ENCODE data around the gene MFSD6. TPM values are rescaled to one million over a fixed set of nuclear protein-coding genes. Genes with fewer than 3 reads are reported as not detected.

The MFSD6 gene
- total and polyA plus RNA-seq, 2 of the 8 experiments (the other 6 are each of a cell fraction or from before 2014, with no cell fraction given): 1.8 to 5.1 TPM

DNA sequence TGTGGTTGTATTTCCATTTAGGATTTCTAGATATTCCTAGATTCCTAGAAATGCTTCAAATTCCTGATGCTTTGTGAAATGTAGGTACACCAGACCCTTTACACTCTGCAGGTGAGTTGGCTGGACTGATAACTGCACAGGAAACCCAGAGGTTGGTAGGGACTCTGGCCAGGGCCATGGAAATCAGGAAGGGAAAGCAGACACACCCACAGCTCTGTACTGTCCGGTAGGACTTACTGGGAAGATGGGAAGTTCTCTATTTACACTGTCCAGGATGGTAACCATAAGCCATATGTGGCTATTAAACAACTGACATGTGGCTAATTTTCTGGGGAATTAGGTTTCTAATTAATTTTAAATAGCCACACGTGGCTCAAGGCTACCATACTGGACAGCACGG, 94.9 kb downstream of the MFSD6 start (continued):
- TF ChIP-seq CBX5 (IDR thresholded peaks at IDR 0.05; ENCODE audit: low read depth, low read length) (no peak), SIN3A (conservative IDR thresholded peaks at IDR 0.05 in 1 of 2, IDR thresholded peaks at IDR 0.05 in 1 of 2; ENCODE audit: low read depth in 1 of 2, low read length in 2 of 2) (no peak), TCF12 (IDR thresholded peaks at IDR 0.05; ENCODE audit: low read depth, low read length) (no peak)
